Activated CD4-positive, alpha-beta T cell treated with anti-CD3 and anti-CD28 coated beads, Interleukin-2, amount 50 U/mL, for 48 hours (primary cell): ENCODE measurements around the gene LRP1.
"Not testable (repeated sequence)": the region's sequence is repeated elsewhere in the genome, so short reads cannot be mapped to it uniquely, and the experiment has no call there.

Experiments used
- DNase-seq, 2 experiments: peaks; one replicate each; pipeline ENCODE4 v3.0.0-alpha.2; 2020

Gene LRP1

DNA sequence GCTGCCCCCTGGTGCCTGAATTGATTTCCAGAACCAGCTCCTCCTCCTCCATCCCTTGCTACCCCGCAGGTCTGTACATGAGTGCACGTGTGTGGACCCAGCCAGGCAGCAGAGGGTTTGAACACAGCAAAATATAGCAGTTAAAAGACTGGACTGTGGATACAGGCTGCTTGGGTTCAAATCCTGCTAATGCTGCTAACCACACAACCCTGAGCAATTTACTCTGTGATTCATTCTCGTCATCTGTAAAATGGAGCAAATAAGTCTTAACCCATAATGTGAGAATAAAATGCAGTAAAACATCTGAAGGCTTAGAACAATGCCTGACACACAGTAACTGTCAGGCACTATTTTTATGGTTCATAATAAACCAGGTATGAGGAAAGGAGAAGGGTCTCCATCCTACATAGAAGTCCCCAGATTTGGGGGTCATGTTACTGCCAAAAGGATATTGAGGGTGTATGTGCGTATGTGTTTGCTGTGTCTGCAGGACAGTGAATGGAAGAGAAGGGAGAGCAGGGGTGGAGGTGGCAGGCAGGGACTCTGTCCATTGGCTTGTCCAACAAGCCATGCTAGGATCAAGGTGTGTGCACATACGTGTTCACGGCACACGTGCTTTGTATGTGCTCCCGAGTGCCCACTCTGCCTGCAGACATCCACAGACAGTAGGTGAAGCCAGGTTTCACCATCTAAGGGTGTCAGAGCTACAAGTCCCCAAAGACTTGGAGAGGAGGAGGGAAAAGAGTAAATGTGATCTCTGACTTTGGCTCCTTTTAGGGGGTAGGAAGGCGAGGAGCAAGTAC, 15.6 kb upstream of the LRP1 start:
- peak in 1 of 2 experiments; percentile 93 for DNase-seq

DNA sequence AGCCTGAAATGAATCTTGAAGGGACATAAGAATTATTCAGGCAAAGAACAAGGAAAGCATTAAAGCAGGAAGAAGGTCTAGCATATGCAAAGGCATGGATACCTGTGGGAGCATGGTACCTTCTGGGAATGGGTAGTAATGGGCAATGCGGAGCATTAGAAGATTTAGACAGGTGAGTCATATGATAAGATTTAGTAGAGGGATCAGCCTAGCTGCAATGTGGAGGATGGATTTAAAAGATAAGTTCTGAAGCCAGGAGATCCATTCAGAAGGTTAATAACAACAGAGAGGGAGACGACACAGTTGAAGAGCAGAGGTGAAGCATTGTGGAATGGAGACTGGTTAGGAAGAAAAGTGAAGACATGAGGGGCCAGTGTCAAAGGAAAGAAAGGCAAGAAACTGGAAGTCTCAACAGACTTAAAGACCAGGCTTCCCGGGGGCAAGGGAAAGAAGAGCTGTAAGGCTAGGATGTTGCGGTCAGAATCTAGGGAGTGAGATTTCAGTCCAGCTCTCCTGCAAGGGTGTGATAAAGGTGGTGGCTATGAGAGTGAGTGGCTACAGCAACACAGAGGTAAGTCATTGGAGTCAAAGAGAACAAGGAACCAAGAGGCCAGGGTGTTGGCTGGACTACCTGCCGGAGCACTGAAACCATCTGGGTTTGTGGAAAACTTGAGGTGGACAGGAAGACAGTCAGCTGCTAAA, 11.6 kb upstream of the LRP1 start:
- DNase-seq = no peak

DNA sequence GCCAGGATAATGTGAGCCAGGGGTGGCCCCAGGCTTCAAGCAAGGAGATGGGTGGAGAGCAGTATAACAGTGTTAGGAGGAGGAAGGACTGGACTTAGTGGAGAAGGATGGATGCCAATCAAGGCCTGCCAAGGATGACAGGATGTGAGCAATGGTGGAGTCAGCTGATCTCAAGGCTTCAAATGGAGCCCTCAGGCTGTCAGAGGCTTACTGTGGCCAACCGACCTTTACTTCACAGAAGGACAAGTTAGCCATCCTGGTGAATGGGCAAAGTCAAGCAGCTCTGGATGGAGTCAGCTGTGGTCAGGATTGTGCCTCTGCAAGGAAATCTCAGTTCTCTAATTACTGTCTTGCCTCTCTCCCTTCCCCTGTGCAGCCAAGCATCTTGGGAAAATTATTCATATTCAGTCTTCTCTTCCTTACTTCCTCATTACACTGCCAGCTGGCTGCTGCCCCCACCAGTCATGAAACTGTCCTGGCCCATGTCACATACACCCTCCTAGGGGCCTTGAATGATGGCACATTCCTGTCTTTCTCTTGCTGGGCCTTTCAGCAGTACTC, 9.5 kb upstream of the LRP1 start:
- no peak for DNase-seq

DNA sequence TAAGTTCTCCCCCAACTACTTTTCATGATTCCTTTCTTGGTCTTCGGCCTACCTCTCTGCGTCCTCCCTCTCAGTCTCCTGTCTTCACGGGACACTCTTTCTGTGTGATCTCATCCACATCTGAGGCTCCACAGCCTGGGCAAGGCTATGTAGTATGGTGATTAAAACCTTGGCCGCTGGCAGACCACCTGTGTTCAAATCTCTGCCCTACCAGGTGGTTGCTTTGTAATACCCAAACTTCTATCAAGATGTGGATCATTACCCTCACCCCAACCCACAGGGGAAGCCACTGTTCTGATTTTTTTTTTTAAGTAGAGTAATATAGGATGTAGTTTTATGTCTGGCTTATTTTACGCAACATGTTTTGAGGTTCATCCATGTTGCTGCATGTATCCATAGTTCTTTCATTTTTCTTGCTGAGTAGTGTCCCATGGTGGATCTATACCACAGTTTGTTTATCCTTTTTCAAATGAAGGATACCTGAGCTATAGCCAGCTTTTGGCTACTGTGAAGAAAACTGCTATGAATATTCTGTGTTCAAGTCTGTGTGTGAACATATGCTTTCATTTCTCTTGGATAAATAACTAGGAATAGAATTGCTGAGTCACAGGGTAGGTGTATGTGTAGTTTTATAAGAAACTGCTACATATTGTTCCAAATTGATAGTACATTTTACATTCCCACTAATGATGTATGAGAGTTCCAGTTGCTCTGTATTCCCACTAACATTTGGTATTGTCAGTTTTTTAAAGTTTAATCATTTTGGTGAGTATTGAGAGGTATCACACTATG, 8.8 kb upstream of the LRP1 start:
- no peak for DNase-seq

DNA sequence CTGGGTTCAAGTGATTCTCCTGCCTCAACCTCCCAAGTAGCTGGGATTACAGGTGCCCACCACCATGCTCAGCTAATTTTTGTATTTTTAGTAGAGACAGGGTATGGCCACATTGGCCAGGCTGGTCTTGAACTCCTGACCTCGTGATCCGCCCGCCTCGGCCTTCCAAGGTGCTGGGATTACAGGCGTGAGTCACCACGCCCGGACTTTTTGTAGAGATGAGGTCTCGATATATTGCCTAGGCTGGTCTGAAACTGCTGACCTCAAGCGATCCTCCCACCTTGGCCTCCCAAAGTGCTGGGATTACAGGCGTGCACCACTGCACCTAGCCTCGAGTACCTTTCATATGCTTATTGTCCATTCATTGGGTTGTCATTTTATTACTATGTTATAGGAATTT, 7.6 kb upstream of the LRP1 start:
- DNase-seq = not testable (repeated sequence)

DNA sequence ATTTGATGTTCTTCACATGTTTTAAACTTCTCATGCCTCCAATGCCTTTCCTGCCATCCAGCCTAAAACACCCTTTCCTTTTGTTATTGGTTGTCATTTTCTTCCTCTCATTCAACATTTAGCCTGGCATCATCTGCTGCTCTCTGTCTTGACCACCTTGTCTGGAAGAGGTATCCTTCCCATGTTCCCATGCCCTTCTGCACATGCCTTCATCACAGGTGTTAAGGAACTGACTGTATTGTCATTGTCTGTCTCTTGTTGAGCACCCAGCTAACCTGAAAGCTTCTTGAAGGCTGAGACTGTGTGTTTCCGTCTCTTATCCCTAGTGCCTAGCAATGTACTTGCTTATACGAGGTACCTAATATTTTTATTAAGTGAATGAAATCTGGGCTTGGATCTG, 4.5 kb upstream of the LRP1 start:
- no peak for DNase-seq

DNA sequence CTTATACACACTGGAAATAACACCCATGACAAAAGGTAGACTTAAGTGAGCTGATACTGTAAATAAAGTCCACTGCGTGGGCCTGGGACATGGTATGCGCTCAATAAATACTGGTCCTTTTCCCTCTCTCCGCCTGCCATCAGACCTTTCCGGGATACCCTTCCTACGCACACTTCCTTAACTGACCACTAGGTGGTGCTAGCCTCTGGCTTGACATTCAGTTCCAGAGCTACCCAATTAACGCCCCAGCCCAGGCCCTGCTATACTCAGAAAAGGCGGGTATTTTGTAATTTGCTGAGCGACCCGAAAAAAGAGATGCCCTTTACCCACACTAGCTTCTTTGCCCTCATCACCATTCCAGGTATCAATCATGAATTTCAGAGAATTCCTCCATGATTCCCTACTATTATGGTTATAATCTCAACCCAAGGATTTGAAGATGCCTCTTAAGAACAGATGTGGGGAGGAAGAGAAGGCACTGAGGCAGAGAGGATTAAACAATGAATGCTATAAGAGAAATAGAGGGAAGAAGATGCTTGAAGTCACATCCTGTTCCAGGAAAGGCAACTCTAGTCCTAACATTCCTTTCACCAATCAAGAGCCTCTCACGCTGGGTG, 3.9 kb upstream of the LRP1 start:
- peak; percentile 80 to 83 for DNase-seq

DNA sequence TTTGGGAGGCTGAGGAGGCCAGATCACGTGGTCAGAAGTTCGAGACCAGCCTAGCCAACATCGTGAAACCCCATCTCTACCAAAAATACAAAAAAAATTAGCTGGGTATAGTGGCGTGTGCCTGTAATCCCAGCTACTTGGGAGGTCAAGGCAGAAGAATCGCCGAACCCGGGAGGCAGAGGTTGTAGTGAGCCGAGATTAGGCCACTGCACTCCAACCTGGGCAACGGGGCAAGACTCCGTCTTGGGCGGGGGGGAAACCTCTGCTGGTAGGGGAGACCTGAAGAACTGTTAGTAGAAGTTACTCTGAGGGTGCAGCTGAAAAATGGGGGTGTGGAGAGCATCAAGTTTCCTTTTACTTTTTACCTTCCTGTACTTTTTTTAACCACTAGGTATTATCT, 2.2 kb upstream of the LRP1 start:
- DNase-seq = no peak

DNA sequence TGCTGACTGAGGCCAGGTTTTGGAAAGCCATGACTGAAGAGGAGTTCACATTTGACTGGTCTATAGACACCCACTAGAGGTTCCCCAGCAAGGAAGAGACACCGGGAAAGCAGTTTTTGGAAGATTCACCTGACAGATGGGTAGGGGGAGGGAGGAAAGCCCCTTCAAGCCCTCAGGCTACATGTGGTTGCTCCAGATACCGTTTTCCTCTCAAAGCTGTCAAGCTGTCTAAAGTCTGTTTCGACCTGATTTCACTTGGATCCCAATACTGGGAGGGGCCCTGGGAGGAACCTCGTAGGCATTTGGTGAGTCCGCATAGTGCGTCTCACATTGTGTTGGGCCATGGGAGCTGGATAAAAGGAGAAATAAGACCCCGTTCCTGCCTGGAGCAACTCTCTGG, 1.7 kb upstream of the LRP1 start:
- DNase-seq = no peak

DNA sequence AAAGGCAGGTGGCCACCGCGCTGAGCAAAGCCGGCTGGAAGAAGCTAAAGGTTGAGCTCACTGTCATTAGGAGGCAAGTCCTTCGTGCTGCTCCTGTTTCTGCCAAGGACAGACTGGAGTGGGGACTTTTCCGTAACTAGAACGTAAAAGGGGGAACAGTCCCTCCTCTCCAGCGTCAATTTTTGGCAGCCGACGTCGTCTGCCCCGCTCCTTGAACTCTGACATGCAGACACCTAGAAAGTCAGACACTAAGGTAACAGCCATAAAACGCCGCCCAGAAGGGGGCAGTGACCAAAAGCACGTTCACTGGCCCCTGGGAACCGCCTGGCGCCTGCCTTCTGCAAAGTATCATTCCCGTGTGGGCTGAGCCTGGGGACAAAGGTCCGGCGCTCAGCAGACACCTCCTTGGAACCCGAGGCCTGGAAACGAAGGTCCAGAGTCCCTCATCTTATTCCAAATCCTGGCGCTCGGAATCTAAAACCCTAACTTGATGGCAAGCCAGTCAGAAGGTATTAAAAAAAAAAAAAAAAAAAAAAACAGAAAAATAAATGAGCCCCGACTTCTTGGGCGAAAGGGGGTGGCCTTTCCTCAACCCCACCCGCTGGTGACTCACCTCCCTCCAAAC, 1.1 kb upstream of the LRP1 start:
- DNase-seq = peak; percentile 43 to 62

DNA sequence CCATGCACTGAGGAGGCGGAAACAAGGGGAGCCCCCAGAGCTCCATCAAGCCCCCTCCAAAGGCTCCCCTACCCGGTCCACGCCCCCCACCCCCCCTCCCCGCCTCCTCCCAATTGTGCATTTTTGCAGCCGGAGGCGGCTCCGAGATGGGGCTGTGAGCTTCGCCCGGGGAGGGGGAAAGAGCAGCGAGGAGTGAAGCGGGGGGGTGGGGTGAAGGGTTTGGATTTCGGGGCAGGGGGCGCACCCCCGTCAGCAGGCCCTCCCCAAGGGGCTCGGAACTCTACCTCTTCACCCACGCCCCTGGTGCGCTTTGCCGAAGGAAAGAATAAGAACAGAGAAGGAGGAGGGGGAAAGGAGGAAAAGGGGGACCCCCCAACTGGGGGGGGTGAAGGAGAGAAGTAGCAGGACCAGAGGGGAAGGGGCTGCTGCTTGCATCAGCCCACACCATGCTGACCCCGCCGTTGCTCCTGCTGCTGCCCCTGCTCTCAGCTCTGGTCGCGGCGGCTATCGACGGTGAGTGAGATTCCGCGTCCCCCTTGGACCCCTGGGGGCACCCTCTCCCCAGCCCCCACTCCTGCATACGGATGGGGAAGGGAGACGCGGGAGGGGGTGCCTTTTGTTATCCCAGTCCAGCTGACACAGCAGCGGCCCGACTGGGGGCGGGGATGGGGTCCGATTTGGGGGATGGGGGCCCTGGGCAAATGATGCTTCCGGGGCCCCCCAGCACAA, 400 bp downstream of the LRP1 start:
- no peak for DNase-seq

DNA sequence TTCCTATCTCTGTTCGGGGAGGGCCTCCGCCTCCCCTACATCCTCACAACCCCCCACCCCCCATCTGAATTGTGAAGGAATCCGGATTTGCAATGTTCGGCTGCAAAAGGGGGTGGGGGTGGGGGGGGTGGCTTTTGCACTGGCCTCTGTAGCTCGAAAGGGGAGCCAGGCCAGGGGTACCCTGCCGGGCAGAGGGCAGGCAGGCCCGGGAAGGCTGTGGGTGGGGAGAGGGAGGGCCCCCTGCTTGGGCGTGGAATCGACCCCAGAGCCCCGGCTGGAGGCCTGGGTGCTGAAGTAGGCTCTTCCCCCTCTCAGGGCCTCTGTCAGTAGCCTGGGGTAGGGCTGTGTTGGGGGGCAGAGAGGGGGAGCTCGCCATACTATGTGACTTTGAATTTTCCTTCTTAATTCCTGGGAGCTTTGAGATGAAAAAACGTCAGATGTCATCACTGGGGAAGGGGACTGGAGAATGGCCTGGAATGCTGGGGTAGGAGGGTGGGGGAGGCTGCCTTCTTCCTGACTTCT, 1.1 kb downstream of the LRP1 start:
- DNase-seq = no peak

DNA sequence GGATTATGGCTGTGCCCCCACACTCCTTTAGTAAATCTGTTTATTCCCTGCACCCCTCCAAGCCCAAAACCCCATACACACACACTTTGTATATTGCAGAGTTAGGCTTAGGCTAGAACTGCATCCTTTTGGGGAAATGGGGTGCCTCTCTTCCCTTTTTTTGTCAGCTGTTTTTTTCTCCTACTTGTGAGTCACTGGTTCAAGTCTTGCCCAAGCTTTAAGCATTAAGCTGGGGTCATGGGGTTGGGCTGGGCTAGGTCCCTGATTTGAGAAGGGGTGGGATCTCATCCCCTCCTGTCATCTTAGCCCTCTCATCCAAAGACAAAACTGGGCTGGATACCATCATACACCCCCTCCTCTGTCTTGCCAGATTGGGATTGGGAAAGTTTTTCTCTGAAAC, 1.6 kb downstream of the LRP1 start:
- DNase-seq = no peak

DNA sequence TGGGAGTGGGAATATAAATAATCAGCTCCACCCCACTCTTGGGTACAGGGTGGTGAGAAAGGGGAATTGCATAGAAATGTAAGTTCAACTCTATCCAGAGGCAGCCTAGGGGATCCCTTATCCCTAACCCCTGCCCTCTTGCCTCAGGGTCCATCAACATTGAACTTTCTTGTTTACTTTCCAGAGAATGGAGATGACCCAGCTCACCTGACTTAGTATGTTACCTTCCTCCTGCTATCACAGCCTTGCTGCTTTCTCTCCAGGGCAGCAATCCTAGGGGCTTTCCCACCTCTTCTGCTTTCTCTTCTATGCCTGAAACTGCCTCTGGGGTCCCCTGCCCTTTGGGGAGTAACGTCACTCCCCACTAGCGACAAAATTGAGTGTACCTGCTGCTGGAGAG, 2.7 kb downstream of the LRP1 start:
- no peak for DNase-seq

DNA sequence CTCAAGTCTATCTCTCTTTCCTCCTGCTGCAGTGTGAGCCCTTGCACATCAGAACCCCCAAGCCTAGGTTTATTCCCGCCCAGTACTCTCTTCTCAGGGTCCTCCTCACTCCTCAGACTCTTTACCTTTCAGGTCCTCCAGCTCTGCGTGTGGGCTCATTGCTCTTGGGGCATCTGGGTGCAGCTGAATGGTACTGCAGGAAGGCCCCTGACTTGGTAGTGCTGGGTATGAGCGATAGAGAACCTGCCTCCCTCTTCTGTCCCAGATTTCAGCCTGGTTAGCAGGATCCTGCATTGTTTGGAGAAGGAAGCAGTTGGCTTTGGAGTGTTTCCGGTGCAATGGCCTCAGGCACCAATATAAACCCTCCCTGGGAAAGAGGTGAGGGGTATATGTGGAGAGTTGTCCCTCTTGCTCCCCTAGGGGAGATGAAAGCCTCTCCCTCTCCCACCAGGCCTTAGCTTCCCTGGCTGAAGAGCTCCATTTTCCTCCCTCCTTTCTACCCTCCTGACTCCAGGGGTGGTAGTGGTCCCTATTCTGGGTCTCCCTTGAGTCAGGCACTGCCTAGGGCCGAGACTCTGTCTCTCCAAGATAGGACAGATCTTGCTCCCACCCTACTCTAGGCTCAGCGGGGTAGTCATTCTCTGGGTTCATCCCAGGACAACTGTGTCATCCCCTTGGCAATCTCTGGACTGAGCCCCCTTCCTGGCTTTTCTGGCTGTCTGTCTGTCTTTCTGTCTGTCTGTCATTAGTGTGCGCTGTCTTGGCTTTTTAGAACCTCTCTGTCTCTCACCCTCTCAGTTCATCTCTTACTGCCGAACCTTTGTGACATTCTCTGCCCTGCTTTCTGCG, 3.8 kb downstream of the LRP1 start:
- DNase-seq = no peak

DNA sequence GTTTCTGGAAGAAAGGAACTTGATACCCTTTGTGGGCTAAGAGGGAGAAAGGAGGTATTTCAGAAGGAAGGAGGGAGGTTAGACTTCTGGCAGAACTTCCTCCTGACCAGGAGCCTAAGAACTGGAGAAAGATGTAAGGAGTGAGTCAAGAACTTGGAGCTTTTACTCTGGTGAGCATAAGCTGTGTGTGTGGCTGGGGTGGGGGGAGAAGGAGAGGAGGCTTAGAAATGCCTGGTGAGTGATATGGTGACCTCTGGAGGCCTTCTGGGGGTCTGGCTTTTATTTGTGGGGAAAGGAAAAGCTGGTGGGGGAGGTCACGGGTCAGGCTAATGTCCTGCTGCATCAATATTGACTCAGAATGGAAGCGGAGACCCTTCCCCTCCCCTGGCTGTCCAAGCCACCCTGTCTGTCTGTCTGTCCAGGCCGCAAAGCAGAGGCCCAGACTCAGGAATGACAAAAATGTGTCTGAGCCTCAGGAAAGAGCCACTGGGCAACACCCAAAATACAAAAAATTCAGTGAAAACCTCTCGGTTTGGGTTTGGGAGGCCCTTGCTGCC, 4.8 kb downstream of the LRP1 start:
- no peak for DNase-seq

DNA sequence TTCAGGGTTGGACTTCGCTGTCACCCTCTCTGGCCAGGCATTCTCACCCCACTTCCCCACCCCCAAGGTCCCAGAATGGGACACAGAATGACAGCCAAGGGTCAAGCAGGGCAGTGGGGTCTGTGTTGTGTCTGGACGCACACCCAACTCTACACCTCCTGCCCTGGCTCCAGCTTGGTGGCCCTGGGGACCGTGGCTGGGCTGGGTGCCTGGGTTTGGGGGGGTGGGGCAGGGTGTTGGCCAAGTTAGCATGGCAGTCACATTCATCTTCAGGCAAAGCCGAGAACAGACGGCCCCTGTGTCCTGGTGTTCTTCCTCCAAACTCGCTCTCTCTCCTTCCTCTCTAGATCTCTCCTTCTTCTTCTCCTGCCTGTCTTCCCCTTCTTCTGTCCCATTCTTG, 5.6 kb downstream of the LRP1 start:
- no peak for DNase-seq

DNA sequence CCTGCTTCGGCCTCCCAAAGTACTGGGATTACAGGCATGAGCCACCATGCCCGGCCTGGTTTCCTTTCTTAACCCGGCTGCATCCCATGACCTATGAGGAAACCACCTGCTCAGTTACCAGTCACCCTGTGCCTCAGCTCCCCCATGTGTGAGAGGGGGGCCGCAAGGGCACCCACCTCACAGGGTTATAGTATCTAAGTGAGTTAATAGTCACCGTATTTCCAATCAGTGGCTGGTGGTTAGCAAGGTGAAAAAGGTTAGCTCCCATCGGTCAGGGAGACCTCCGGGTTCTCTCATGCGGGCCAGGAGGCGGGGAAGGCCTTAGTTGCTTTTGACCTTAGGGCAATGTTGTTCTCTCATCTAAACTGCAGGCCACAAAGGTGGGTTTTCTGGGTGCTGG, 6.7 kb downstream of the LRP1 start:
- DNase-seq = no peak

DNA sequence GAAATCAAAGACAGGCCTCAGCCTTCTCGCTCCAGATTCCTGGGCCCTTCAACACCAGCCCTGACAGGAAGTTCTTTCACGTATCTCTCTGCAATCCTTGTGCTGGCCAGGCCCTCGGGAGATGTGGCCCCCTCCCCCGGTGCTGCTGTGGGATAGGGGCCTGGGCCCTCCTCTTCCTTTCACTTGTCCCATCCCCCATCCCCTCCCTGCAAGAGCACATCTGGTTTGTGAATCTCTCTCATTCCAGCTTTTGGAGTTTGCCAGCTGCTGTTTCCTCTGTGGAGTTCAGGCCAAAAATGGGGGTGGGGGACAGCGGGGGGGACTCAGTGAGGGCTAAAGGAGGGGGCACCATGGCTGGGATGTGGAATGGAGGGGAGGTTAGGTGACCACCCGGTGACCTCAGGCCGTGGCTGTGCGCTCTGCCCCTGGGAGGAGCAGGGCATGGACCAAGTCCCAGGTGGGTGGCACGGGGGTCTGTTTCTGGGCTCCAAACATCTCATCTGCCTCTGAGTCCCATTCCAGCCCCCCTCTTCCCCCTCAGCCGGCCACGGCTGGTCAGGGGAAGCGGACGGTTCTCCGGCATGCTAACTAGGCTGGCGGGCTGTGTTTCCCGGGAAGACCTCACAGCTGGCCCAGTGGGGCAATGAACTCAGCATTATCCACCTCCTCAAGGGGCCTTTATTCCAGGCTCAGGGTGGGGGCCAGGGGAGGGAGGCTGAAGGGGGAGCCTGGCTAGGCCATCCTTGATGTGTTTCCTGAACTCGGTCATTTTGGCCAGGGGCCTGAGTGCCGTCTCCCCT, 7.4 kb downstream of the LRP1 start:
- DNase-seq = no peak
